ENCODE measurements around the gene VCL.

VCL gene

GRCh38 chr10:74077416-74077815 is 79.5 kb downstream of the VCL start:
- no peak for DNase-seq (ENCODE audit: low read depth)

- DNase-seq (ENCODE audit: low read depth), result no peak
Observed at GRCh38 chr10:74078037-74078436, 80.1 kb downstream of the VCL start.

GRCh38 chr10:74079028-74079935 is 81.4 kb downstream of the VCL start:
- DNase-seq (ENCODE audit: low read depth), result no peak

DNA sequence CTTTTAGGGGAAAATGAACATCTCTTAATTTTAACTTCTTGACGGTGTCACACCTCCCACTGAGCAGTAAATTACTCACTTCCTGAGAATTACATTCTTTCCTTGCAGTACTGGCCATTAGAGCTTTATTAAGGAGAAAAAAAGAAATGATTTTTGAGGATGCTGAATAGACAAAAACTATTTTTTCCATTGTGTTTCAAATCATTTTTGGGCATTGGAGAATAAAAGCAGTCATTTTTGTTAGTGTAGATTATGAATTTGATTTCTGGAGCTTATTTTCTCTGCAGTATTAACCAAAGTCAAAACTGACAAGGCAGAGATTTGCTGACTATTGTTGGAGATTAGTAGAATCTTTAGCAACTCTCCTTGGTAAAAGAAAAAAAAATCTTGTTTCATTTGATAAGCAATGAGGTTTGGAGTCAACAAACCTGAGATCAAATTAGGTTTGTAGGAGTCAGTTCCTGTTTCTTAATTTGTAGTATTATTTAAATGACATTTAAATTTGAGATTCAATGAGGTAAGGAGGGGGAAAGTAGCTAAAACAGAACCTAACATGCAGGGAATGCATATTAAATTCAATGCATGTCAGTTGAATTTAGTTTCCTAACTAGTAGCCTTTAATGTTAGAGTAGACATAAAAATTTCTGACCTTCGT is 82.1 kb downstream of the VCL start:
- no peak for DNase-seq (ENCODE audit: low read depth)

- DNase-seq (ENCODE audit: low read depth), result peak; percentile 53
Observed at GRCh38 chr10:74081192-74081803, 83.4 kb downstream of the VCL start.

DNA sequence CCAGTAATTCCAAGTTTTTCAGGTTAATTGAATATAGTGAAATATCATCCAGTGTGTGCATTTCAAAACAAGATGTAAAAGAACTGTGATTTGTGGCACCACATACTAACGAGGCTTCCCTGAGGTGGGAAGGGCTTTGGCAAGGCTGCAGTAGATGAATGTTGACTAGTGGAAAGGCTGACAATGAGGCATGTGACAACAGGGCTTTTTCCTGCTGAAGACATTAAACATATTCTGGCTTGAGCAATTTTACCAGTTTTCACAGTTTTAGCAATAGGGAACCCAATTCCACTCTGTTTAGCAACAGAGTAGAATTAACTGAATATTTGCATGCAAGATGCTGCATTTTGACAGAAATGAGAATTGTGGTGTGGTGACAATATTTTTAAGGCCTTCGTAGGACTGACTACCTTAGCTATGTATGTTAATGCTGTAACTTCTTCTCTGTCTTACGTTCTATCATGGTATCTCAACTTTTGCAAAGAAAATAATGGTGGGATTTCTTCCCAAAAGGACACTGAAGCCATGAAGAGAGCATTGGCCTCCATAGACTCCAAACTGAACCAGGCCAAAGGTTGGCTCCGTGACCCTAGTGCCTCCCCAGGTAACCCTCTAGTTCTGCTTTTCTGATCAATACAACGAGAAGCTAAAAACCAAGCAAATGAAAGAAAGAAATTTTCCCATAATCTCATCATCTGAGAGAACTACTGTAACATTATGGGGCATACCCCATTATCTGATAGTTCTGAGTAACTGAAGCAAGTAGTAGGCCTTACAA is 84.2 kb downstream of the VCL start:
- DNase-seq (ENCODE audit: low read depth), result no peak

DNA sequence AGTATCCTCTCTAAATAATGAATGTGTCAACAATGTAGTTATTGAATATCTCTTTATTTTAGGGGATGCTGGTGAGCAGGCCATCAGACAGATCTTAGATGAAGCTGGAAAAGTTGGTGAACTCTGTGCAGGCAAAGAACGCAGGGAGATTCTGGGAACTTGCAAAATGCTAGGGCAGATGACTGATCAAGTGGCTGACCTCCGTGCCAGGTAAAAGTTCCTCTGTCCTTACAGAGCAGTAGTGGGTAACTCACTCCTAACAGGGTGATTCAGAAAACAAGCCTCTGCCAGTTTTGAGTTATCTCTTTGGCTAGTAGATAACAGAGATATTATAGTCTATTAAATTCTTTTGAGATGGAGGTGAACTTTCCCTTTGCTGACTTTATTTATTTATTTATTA is 85.4 kb downstream of the VCL start:
- DNase-seq (ENCODE audit: low read depth), result no peak

DNA sequence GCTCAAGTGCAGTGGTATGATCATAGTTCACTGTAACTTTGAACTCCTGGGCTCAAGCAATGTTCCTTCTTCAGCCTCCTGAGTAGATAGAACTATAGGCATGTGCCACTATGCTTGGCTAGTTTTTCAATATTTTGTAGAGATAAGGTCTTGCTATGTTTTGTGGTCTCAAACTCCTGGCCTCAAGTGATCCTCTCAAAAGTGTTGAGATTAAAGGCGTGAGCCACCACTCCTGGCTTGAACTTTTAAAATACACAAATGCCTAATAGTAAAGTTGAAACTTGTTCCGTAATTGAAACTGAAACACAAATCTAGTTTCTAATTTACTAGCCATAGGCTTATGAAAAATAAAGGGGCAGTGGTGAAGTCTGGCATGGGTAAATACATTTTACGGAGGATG is 87.0 kb downstream of the VCL start:
- DNase-seq (ENCODE audit: low read depth), result no peak

DNA sequence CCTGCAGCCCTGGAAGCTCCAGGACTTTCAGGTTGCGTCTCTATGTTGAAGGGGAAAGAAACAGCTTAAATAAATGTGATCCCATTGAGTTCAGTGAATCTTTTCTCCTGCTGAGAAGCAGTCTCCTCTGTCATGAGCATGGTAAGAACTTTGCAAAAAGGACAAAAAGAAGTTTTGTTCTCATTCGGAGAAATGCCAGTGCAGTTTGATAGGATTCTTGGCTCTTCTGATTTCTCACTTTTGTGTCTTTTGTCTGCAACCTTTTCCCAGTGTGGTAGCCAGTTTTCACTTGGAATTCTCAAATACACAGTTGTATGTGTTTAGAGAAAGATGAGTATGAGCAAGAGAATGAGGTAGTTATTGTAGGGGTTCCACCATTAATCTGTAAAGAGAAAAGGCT is 88.4 kb downstream of the VCL start:
- DNase-seq (ENCODE audit: low read depth), result no peak

DNA sequence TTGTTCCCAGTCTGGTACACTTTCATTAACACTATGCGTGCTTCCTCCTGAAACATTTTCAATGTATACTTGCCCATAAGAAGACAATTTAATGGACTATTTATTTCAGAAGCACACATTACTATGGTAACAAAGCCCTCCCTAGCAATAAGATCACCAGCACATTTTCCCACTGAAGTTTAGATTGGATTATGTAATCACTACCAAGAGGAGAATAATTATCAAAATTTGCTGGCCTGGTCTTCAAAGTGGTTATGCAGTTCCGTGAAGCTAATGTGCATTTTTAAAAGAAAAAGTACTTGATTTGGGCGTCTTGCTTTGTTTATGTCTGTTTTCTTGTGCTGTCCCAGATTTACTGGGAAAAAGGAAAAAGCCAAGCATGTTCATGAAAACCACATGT is 90.8 kb downstream of the VCL start:
- DNase-seq (ENCODE audit: low read depth), result no peak

GRCh38 chr10:74092372-74092771 is 94.5 kb downstream of the VCL start:
- DNase-seq (ENCODE audit: low read depth), result no peak

DNA sequence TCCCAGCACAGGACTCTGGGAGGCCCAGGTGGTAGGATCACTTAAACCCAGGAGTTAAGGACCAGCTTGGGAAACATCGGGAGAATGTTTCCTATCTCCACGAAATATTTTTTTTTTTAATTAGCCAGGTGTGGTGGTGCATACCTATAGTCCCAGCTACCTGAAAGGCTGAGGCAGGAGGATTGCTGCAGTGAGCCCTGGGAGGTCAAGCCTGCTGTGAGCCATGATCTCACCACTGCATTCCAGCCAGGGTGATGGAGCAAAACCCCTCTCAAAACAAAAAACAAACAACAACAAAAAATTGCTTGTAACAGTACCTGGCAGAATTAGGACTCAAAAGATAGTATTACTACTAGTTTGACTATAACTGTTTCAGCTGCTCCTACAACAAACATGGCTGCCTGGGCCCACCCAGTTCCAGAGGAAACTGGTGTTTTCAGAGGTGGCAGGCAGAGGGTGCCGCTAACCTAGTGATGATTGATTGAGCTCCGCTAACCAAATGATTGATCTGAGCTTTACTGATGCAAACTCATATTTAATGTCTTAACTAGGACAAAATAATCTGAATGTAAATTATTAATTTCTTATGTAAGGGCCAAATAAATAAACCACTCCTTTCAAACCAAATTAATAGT is 95.7 kb downstream of the VCL start:
- DNase-seq (ENCODE audit: low read depth), result no peak

GRCh38 chr10:74094231-74094630 is 96.3 kb downstream of the VCL start:
- DNase-seq (ENCODE audit: low read depth), result no peak

GRCh38 chr10:74096777-74097176 is 98.9 kb downstream of the VCL start:
- no peak for DNase-seq (ENCODE audit: low read depth)

DNA sequence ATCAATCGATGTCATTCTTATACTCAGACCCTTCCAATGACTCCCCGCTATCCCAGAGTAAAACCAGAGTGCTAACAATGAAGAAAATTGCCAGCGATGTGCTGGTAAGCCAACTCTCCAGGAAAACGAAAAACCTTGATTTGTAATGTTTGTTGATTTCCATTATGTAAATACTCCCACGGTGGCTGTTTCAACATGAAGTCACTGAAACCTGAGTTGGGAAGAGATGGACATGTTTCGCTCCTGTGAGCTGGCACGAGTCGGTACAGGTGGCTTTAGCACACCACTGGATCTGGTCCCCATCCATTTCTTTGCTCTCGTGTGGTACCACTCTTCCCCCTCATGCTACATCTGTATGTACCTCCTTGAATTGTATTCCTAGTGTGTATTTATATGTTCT is 99.9 kb downstream of the VCL start:
- DNase-seq (ENCODE audit: low read depth), result no peak

- no peak for DNase-seq (ENCODE audit: low read depth)
Observed at GRCh38 chr10:74099420-74099819, 101.5 kb downstream of the VCL start.

DNA sequence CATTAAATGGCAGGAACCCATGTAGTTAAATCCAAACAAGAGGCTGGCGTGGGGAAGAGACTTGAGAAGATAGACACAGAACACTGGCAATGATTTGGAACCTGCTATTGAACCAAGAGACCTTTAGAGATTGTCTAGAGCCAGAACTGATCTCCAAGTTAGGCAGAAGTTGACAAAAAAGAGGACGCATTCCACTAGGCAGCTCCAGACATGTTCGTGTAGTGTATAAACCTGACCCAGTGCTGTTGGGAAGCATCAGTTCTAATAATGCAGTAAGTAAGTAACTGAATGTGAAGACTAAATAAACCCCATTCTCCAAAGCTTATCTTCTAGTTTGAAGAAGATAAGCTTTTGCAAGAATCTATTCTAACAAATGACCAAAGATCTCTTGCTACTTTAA is 101.9 kb downstream of the VCL start:
- DNase-seq (ENCODE audit: low read depth), result no peak

- DNase-seq (ENCODE audit: low read depth), result peak; percentile 30
Observed at GRCh38 chr10:74103560-74104258, 105.8 kb downstream of the VCL start.

DNA sequence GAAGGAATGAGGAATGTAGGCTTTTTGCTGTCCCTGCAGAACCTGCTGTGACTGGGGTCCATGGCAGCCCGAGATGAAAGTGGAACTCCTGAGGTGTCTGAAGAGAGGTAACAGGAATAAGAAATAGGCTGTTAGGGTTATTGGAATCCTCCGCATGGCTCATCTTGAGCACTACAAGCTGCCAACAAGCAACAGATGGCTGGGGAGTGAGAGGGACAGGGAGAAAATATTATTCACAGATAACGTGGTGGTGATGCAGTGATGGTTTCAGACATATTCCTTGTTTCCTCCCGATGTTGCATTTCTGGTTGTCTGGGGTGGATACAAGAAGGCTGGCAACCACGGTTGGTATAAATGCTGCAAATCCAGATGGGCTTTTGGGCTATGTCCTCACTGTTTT is 106.6 kb downstream of the VCL start:
- no peak for DNase-seq (ENCODE audit: low read depth)

DNA sequence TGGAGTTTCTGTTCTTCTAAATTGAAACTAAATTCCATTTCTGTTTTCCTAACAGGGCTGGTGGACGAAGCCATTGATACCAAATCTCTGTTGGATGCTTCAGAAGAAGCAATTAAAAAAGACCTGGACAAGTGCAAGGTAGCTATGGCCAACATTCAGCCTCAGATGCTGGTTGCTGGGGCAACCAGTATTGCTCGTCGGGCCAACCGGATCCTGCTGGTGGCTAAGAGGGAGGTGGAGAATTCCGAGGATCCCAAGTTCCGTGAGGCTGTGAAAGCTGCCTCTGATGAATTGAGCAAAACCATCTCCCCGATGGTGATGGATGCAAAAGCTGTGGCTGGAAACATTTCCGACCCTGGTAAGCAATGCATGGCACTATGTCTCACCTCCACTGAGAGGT is 107.1 kb downstream of the VCL start:
- DNase-seq (ENCODE audit: low read depth), result no peak

DNA sequence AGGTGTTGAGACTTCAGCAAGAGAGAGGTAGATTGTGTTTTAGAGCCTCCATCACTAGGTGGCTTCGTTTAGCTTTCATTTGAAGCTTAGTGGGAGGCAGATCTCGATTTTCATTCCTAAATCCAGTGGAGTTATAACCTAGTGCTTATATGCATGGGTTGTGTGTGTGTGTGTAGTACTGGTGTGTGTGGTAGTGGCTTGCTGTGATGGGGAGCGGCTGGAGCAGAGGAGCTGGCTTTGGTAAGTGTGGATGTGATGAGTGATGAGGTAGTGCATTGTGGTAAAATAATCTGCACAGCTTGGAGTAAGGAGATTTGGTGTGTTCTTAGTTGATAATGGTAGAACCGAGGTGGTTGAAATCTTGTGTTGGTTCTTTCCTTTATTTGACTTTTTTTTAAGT is 109.5 kb downstream of the VCL start:
- DNase-seq (ENCODE audit: low read depth), result no peak

Measured in fibroblast of the conjunctiva (primary cell).